PFSK-1 (cell line): ENCODE measurements around the gene BAG5.

Experiments used
- FOXP2 ChIP-seq: optimal IDR thresholded peaks from 2 replicates; pipeline ENCODE3; 2011; ENCODE audit warnings: borderline replicate concordance, control low read depth, inconsistent platforms; ENCODE audit not compliant: insufficient read depth; ENCODE audit errors: extremely low read length, extremely low read depth
- POLR2AphosphoS5 ChIP-seq: IDR thresholded peaks from 2 replicates; pipeline ENCODE4 v1.6.1; 2012; ENCODE audit warnings: low read depth, mild to moderate bottlenecking, control low read depth, low read length, moderate library complexity
- SIN3A ChIP-seq: IDR thresholded peaks from 2 replicates; pipeline ENCODE4 v1.6.1; 2012; ENCODE audit warnings: mild to moderate bottlenecking, low read length, moderate library complexity, borderline replicate concordance; ENCODE audit not compliant: insufficient read depth
- TAF1 ChIP-seq: IDR thresholded peaks from 2 replicates; pipeline ENCODE4 v1.6.1; 2012; ENCODE audit warnings: low read length, control low read depth, borderline replicate concordance; ENCODE audit not compliant: insufficient read depth
- TF ChIP-seq, protein P1 (sequence below), 2 experiments: IDR thresholded peaks; 2 replicates each; pipeline versions ENCODE4 v1.6.1 to v1.8.0; 2011 to 2012; ENCODE audit warnings: low read depth in 2 of 2, low read length in 2 of 2, control low read depth in 1 of 2, inconsistent platforms in 1 of 2, mild to moderate bottlenecking in 1 of 2, moderate library complexity in 1 of 2; ENCODE audit not compliant: insufficient read depth in 1 of 2

The BAG5 gene

DNA sequence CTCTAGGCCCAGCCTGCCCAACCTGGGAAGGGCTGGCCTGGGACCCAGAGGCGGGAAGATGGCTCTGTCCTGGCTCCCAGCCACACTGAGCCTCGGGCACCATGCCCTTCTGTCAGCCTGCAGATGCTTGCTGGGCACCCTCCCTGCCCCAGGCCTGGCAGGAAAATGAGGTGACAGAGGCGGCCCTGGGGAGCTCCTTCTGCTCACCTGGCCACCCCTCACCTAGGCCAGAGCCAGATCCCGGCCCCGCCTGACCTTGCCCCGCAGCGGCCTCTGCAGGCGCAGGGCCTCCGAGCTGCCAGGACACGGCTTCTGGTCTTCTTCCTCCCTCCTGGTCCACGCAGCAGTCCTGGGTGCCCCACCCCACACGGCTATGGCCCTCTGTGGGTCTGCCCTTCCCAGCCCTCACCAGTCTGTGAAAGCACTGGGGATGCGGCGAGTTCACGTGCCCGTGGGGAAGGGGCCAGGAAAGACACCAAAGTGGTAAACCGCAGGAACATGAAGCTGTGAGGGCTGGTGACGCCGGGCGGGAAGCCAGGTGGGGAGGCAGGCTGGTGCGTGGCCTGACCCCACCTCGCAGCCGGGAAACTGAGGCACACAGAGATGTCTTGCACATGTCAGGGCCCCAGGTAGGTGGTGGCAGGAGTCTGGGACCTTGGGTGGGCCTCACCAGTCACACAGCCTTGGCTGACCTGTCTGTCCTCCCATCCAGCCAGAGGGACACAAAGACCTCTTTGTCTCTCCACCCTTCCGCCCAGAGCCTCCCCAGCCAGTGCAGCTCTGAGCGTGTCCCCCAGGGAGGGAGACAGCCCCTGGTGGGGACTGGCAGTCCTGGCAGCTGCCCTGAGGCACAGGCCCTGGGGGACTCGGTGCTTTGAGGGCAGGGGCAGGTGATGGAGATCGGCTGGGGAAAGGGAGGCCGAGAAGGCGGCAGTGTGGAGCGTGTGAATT is 12.8 kb downstream of the BAG5 start:
- no peak for TF ChIP-seq TAF1
- TF ChIP-seq POLR2AphosphoS5: no peak
- TF ChIP-seq, protein P1, sequence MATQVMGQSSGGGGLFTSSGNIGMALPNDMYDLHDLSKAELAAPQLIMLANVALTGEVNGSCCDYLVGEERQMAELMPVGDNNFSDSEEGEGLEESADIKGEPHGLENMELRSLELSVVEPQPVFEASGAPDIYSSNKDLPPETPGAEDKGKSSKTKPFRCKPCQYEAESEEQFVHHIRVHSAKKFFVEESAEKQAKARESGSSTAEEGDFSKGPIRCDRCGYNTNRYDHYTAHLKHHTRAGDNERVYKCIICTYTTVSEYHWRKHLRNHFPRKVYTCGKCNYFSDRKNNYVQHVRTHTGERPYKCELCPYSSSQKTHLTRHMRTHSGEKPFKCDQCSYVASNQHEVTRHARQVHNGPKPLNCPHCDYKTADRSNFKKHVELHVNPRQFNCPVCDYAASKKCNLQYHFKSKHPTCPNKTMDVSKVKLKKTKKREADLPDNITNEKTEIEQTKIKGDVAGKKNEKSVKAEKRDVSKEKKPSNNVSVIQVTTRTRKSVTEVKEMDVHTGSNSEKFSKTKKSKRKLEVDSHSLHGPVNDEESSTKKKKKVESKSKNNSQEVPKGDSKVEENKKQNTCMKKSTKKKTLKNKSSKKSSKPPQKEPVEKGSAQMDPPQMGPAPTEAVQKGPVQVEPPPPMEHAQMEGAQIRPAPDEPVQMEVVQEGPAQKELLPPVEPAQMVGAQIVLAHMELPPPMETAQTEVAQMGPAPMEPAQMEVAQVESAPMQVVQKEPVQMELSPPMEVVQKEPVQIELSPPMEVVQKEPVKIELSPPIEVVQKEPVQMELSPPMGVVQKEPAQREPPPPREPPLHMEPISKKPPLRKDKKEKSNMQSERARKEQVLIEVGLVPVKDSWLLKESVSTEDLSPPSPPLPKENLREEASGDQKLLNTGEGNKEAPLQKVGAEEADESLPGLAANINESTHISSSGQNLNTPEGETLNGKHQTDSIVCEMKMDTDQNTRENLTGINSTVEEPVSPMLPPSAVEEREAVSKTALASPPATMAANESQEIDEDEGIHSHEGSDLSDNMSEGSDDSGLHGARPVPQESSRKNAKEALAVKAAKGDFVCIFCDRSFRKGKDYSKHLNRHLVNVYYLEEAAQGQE (IDR thresholded peaks at IDR 0.05; ENCODE audit: insufficient read depth in 1 of 2, low read depth in 2 of 2, low read length in 2 of 2): no peak
- TF ChIP-seq FOXP2: no peak
- TF ChIP-seq SIN3A: no peak

DNA sequence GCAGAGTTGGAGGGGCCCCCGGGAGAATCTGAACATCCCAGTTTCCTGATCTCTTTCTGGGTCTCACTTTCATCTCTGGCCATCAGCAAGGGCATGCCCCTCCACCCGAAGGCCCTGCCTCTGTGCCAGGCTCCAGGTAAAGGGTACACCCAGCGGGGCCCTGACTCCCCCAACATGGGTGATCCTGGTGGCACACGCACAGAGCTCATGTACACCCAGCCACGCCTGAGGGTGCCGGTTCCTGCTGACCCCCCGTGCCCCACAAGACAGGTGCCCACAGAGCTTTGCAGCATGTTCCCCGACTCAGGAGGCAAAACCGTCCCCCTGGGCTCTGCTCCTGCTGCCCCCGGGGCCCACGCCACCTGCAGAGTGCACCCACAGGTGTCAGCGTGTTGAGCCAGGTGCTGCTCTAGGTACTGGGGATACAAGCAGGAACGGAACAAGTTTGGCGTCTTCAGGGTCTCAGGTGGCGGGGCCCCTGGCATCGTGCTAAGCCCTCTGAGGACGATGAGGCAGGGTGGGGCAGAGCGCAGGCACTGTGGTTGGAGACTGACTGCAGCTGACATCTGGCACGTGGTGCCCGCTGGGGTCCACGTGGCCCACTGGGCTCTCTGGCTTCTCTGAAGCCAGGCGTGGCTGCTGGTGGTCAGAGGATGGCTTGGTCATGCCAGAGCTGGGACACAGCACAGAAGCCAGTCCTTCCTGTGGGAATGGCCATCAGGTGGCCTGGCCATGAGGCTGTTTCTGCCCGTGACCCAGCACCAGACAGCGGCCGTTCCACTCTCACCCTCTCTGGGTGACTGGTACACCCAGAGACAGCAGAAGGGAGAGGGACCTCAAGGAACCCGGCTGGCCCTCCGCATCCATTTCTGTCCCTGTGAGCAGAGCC is 13.8 kb downstream of the BAG5 start:
- TF ChIP-seq SIN3A (no peak), FOXP2 (no peak), POLR2AphosphoS5 (no peak)

DNA sequence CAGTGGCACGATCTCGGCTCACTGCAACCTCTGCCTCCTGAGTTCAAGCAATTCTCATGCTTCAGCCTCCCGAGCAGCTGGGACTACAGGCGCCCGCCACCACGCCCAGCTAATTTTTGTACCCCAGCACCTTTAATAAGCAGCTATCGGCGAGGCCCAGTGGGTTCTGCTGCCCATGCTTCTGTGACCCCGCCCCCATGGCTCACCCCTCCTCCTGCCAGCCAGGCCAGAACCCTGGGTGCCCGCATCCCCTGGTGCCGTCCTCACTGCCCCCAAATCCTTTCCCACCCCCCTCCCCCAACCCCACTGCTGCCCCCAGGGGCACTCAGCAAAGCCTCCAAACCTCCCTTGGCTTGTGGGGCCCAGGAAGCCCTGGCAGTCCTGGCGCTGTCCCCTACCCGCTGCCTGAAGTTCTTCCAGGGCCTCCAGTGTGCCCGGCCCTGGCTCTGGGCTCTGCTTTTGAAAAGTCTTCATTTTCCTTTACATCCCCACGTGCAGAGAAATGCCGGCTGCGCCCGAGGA is 14.5 kb downstream of the BAG5 start:
- no peak for TF ChIP-seq SIN3A
- TF ChIP-seq FOXP2: no peak
- TF ChIP-seq, protein P1 (IDR thresholded peaks at IDR 0.05; ENCODE audit: insufficient read depth in 1 of 2, low read depth in 2 of 2, low read length in 2 of 2): no peak
- no peak for TF ChIP-seq TAF1
- TF ChIP-seq POLR2AphosphoS5: no peak

DNA sequence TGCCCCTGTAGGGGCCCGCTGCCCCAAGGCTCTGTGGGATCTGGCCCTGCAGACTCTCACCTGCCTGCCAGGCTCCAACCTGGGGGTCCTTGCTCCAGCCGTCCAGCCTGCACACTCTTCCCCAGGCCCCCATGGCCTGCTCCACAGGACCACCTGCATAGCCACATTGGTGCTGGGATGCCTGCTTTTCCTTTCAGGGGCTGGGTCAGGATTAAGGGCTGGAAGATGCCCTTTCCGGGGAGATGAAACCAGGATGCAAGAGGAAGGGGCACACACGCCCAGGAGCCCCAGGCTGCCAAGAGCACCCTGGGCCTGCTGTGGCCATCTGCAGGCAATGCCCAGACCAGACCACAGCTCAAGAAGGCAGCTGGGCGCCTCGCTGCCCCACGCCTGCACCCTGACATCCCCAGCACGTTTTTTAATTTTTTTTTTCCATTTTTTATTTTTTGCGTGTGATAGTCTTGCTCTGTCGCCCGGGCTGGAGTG is 15.0 kb downstream of the BAG5 start:
- TF ChIP-seq, protein P1 (IDR thresholded peaks at IDR 0.05; ENCODE audit: insufficient read depth in 1 of 2, low read depth in 2 of 2, low read length in 2 of 2): no peak
- TF ChIP-seq TAF1 (no peak), POLR2AphosphoS5 (no peak), SIN3A (no peak), FOXP2 (no peak)

DNA sequence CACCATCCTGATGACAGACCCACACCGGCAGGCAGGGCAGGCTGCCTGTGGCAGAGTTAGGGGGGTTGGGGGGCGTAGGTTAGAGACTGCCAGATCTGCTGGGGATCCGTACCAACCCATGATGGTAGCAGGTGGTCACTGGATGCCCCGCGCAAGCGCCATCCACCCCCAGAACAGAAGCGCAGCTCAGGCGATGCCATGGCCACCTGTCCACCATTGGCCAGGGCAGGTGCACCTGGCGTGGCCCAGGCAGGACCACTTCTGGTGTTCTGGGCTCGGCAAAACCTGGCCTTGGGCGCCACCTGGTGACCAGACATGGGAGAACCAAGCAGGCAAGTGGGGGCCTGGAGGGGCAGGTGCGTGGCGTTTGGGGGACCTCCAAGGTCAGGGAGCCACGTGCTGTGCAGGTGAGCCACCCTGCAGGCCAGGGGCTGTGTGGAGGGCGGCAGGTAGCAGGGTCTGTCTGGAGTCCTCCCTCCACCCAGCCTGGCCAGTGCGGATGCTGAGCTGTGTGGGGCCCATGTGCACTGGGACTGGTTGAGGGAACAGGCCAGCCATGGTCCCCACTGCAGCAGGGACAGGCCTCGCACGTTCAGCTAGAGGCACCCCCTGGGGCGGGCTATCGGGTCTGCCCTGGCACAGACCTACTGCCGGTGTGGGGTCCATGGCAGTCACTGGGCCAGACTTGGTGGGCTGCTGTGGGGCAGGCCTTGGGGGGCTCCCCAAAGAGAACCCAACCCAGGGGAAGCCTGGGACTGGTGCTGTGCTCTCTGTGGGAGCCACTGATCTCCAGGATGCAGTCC is 15.6 kb downstream of the BAG5 start:
- TF ChIP-seq SIN3A (no peak), FOXP2 (no peak), TAF1 (no peak), POLR2AphosphoS5 (no peak)
- TF ChIP-seq, protein P1 (IDR thresholded peaks at IDR 0.05; ENCODE audit: insufficient read depth in 1 of 2, low read depth in 2 of 2, low read length in 2 of 2): no peak
